H1 (cell line): ENCODE data around the gene IFNAR2. TPM values are rescaled to one million over a fixed set of nuclear protein-coding genes. Genes with fewer than 3 reads are reported as not detected.

ENCODE experiments used
- GTF2F1 ChIP-seq: IDR thresholded peaks from 2 replicates; pipeline ENCODE4 v1.6.1; 2012; ENCODE audit warnings: low read depth, low read length, improper control_type of control experiment, borderline replicate concordance
- SRF ChIP-seq: IDR thresholded peaks from 2 replicates; pipeline ENCODE4 v1.6.1; 2011; ENCODE audit warnings: mild to moderate bottlenecking, low read depth, low read length, moderate library complexity
- polyA plus RNA-seq, 7 experiments: library from polyadenylated mRNA; depleted of rRNA in 3 of 7; stranded (reverse) in 5 of 7; unstranded in 2 of 7; fragments of >200 nt in 5 of 7; fragments of 200-250 nt in 2 of 7; gene quantifications; 1 replicate in 5 of 7; 2 replicates in 1 of 7; 4 replicates in 1 of 7; pipeline versions ENCODE4 v1.2.1 to v1.2.3, GENCODE V29; 2011 to 2013; ENCODE audit warnings: missing spikeins in 2 of 7, mixed read lengths in 2 of 7
- total RNA-seq: library from RNA; stranded (reverse); fragmentation: NEBNext Ultra II Directional; extraction: Animal tissue kit (Norgen Biotek cat#: 25700); gene quantifications from 2 replicates; pipeline ENCODE4 v1.2.1, GENCODE V29; 2021
- TF ChIP-seq, protein P1 (sequence below), 3 experiments: IDR thresholded peaks; 1 replicate in 2 of 3; 2 replicates in 1 of 3; pipeline versions ENCODE4 v1.5.1 to v1.6.1; 2011; ENCODE audit warnings: low read length in 3 of 3, mild to moderate bottlenecking in 3 of 3, inconsistent platforms in 2 of 3, low read depth in 1 of 3, moderate library complexity in 1 of 3; ENCODE audit not compliant: insufficient read depth in 1 of 3; ENCODE audit errors: control extremely low read depth in 1 of 3

Gene IFNAR2
- total and polyA plus RNA-seq, 2 of the 8 experiments (the other 6 are each of a cell fraction or from before 2014, with no cell fraction given), result 12.2 to 16.1 TPM

- TF ChIP-seq, protein P1, sequence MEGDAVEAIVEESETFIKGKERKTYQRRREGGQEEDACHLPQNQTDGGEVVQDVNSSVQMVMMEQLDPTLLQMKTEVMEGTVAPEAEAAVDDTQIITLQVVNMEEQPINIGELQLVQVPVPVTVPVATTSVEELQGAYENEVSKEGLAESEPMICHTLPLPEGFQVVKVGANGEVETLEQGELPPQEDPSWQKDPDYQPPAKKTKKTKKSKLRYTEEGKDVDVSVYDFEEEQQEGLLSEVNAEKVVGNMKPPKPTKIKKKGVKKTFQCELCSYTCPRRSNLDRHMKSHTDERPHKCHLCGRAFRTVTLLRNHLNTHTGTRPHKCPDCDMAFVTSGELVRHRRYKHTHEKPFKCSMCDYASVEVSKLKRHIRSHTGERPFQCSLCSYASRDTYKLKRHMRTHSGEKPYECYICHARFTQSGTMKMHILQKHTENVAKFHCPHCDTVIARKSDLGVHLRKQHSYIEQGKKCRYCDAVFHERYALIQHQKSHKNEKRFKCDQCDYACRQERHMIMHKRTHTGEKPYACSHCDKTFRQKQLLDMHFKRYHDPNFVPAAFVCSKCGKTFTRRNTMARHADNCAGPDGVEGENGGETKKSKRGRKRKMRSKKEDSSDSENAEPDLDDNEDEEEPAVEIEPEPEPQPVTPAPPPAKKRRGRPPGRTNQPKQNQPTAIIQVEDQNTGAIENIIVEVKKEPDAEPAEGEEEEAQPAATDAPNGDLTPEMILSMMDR (IDR thresholded peaks at IDR 0.05; ENCODE audit: control extremely low read depth in 1 of 3, insufficient read depth in 1 of 3, low read depth in 1 of 3, low read length in 3 of 3), result no peak
- TF ChIP-seq GTF2F1 (no peak), SRF (no peak)
These were observed 41.2 kb downstream of the IFNAR2 start (continued) for GRCh38 chr21:33270986-33271385.
